GM18909 (cell line): Measurements from ENCODE around the gene RCOR3.
"Not testable (repeated sequence)": the region's sequence is repeated elsewhere in the genome, so short reads cannot be mapped to it uniquely, and the experiment has no call there.

Source experiments
- ATAC-seq: cut with Tn5 transposase; IDR thresholded peaks from one replicate; pipeline ENCODE4 v1.9.1; 2021; ENCODE audit warnings: mild to moderate bottlenecking; ENCODE audit not compliant: unreplicated experiment, poor library complexity

The RCOR3 gene

GRCh38 chr1:211259638-211260126, 516 bp downstream of the RCOR3 start:
- peak; percentile 6 for ATAC-seq

GRCh38 chr1:211260141-211261107, 1.3 kb downstream of the RCOR3 start:
- ATAC-seq: peak; percentile 47

- no peak for ATAC-seq
Measured at GRCh38 chr1:211261229-211261628, 2.1 kb downstream of the RCOR3 start.

GRCh38 chr1:211263022-211263421, 3.9 kb downstream of the RCOR3 start:
- not testable (repeated sequence) for ATAC-seq

DNA sequence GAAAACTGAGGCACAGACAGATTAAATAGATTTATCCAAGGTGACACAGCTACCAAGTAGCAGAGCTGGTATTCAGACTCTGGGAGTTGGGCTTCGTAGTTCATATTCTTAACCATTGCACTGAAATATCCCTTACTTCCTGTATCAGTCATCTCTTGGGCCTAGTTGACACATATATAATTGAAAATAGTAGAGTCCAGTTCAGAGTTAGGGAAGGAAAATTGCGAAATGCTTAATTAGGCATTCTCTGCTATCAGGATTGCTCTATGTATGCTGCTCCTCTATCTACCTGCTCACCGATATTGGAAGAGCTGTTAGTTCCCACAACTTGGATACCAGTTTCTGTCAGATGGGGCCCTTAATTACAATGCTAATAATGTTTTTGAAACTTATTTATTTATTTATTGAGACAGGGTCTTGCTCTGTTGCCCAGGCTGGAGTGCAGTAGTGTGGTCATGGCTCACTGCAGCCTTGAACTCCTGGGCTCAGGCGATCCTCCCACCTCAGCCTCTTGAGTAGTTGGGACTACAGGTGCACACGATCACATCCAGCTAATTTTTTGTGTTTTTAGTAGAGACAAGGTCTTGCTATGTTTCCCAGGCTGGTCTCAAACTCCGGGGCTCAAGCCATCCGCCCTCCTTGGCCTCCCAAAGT, 8.2 kb downstream of the RCOR3 start:
- ATAC-seq: no peak

DNA sequence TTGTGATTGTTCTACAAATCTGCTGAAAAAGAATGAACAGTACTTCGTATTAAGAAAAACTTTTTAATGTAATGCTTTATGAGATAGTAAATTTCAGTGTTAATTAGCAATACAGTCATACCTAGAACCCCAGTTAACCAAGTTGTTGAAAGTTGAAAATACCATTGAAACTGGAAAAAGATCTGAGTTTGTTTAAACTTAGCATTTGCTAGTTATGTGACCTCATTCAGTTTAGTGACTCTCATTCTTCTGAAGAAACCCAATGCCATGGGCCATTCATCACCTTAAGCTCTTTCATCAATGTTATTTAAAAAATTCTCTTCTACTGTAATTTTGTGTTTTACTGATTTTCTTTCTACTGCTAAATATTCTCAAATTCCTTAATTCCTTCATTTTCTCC, 20.2 kb downstream of the RCOR3 start:
- ATAC-seq: no peak

GRCh38 chr1:211280910-211281309, 21.7 kb downstream of the RCOR3 start:
- ATAC-seq: no peak

- no peak for ATAC-seq
Measured at GRCh38 chr1:211281320-211282022, 22.3 kb downstream of the RCOR3 start.

DNA sequence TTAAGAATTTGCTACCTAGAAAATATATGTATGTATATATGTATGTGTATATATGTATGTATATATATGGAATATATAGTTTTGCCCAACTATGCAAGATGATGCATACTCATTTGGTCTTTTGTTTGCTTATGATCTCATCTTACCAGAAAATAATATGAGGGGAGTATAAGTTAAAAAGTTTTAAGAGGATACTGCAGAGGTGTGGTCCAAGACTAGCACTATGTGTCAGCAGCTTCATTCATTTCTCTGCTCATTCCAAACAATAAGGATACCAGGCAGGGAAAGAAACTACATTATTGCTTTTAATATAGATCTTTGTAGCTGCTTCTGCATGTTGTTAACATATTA, 22.8 kb downstream of the RCOR3 start:
- ATAC-seq: no peak

DNA sequence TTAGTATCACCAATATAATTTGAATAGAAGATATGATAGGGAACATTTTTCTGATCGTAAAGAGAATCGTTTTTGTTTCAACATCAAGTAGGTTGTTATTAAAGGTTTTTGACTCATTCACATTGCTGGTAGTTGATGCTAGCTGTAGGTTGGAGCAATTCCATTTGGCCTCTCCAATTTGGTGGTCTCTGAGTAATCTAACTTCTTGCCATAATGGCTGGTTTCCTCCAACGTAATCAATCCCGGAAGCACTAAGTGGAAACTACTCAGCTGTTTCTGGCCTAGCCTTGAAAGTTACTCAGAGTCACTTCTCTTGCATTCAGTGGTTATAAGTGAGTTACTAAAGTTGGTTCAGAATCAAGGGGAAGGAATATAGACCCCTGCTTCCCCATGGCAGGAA, 26.0 kb downstream of the RCOR3 start:
- ATAC-seq: no peak

DNA sequence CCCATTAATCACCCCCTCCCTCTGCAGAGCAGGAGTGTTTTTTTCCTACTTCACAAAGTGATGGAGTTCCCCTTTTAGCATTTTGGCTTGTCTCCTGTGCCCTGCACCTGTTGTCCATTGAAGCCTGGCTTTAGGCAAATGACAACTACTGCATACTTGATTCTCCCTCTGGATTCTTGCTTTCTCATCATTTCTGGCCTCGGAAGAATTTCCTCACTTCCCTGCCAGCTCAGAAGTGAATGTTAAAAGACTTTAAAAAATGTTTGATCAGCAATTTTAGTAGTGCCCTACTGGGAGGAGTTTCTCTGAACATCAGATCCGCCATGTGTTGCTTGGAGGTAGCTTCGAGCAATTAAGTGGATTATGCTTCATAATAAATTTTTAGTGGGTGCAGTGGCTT, 28.1 kb downstream of the RCOR3 start:
- no peak for ATAC-seq

- ATAC-seq: no peak
Measured at GRCh38 chr1:211292411-211292810, 33.2 kb downstream of the RCOR3 start.

DNA sequence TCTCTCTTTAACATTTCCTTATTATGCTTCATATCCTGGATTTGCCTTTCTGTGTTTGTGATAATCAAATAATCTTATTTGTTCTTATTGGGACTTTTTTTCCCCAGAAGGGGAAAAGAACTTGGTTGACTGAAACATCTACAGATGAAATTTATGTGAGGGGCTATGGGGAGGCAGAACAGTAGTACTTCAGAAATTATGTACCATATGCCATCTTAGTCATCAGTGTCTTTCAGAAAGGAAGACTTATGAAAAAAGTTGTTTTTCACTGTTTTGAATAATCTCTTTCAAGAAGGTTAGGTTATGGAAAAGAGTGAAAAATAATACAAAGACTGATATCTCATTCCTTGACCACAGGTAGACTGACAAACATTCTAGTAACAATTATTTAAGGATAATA, 37.2 kb downstream of the RCOR3 start:
- no peak for ATAC-seq

DNA sequence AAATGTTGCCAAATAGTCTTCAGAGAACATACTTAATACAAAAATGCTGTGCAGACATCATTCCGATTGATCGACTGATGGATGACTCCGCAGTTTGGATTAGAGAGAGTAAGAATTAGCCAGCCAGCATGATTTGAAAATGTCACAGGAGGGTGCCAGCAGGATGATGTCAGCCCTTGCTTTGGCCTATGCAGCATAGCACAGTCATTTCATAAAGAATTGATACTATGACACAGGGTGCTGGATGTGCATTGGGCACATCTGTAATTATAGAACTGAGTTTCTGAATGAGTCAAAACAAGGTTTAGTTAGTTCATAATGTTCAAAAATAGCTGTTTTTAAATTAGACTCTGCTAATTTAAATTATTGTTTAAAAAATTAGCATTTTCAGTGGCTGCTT, 45.9 kb downstream of the RCOR3 start:
- peak; percentile 98 for ATAC-seq

- no peak for ATAC-seq
Measured at GRCh38 chr1:211309617-211310016, 50.5 kb downstream of the RCOR3 start.

GRCh38 chr1:211313392-211313791, 54.2 kb downstream of the RCOR3 start:
- no peak for ATAC-seq

DNA sequence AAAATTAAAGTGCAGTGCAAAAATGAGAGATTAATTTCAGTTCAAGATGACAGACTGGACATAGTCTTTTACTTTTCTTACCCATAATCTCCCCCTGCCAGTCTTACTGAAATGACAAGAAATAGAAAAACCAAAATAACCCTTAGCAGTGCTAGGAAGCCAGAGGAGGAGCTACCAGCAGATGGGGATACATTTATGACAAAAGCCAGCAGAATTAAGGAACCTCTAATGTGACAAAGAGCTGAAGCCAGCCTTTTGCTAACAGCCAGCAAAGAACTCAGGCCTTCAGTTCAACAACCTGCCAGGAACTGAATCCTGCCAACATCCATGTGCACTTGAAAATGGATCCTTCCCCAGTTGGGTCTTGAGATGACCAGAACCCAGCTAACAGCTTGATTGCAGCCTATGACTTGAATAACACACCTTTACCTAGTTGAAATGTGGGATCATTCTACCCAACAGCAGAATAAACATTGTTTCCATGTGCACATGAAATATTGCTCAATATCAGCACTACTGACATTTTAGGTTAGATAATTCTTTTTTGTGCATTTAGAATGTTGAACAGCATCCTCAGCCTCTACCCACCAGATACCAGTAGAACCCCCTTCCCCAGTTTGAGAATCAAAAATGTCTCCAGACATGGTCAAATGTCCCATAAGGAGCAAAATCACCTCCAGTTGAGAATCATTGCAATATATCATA, 59.6 kb downstream of the RCOR3 start:
- no peak for ATAC-seq

- no peak for ATAC-seq
Measured at GRCh38 chr1:211319892-211320291, 60.7 kb downstream of the RCOR3 start.

- ATAC-seq: no peak
Measured at GRCh38 chr1:211320980-211321379, 61.8 kb downstream of the RCOR3 start.

- not testable (repeated sequence) for ATAC-seq
Measured at GRCh38 chr1:211321646-211322045, 62.5 kb downstream of the RCOR3 start.
